Stimulated activated CD4-positive, alpha-beta T cell treated with anti-CD3 and anti-CD28 coated beads, Interleukin-1b, Interleukin-23, amount 100 ng/mL, for 4 hours (primary cell): ENCODE data around the gene IL36G.

Source experiments
- DNase-seq, 2 donors: peaks; one replicate each; pipeline ENCODE4 v3.0.0-alpha.2; 2020; ENCODE audit warnings: low read depth in 2 of 2

The IL36G gene

GRCh38 chr2:112972423-112973086 lies 5.3 kb upstream of the IL36G start:
- no peak for DNase-seq

- DNase-seq: no peak
Measured at GRCh38 chr2:112973156-112973555, 4.7 kb upstream of the IL36G start.

GRCh38 chr2:112979731-112980130 lies 1.9 kb downstream of the IL36G start:
- no peak for DNase-seq

- no peak for DNase-seq
Measured at GRCh38 chr2:112980537-112980936, 2.7 kb downstream of the IL36G start.

- DNase-seq: no peak
Measured at GRCh38 chr2:112985090-112985489, 7.3 kb downstream of the IL36G start.

GRCh38 chr2:112989611-112990010 lies 11.8 kb downstream of the IL36G start:
- DNase-seq: no peak

GRCh38 chr2:112993831-112994230 lies 16.0 kb downstream of the IL36G start:
- no peak for DNase-seq

GRCh38 chr2:112994648-112995047 lies 16.8 kb downstream of the IL36G start:
- no peak for DNase-seq

GRCh38 chr2:112995346-112995920 lies 17.6 kb downstream of the IL36G start:
- DNase-seq: peak in 1 of 2 donors; percentile 10

- peak; percentile 19 to 36 for DNase-seq
Measured at GRCh38 chr2:112996635-112997034, 18.8 kb downstream of the IL36G start.

GRCh38 chr2:112997151-112997550 lies 19.3 kb downstream of the IL36G start:
- DNase-seq: no peak

- no peak for DNase-seq
Measured at GRCh38 chr2:113000436-113000835, 22.6 kb downstream of the IL36G start.

GRCh38 chr2:113002677-113003076 lies 24.9 kb downstream of the IL36G start:
- DNase-seq: no peak

GRCh38 chr2:113005030-113005509 lies 27.3 kb downstream of the IL36G start, which contains the start of gene IL36A:
IL36A (plus strand) TSS chr2:113005459; CDS start chr2:113005872, 413 bp downstream.
- no peak for DNase-seq

- no peak for DNase-seq
Measured at GRCh38 chr2:113007250-113007649, 29.4 kb downstream of the IL36G start.

- DNase-seq: no peak
Measured at GRCh38 chr2:113009622-113010021, 31.8 kb downstream of the IL36G start.

- DNase-seq: no peak
Measured at GRCh38 chr2:113010088-113010487, 32.3 kb downstream of the IL36G start.

- no peak for DNase-seq
Measured at GRCh38 chr2:113011108-113011507, 33.3 kb downstream of the IL36G start.

GRCh38 chr2:113012436-113013335 lies 34.9 kb downstream of the IL36G start:
- DNase-seq: no peak

GRCh38 chr2:113013336-113013661 lies 35.5 kb downstream of the IL36G start:
- DNase-seq: no peak

- no peak for DNase-seq
Measured at GRCh38 chr2:113014067-113014466, 36.3 kb downstream of the IL36G start.

- no peak for DNase-seq
Measured at GRCh38 chr2:113015042-113015441, 37.2 kb downstream of the IL36G start.

- DNase-seq: no peak
Measured at GRCh38 chr2:113015655-113016054, 37.8 kb downstream of the IL36G start.
